ENCODE measurements around the gene SLC7A5.
"Not testable (repeated sequence)": the region's sequence is repeated elsewhere in the genome, so short reads cannot be mapped to it uniquely, and the experiment has no call there.

The SLC7A5 gene

GRCh38 chr16:87812200-87812656 is 57.1 kb downstream of the SLC7A5 start:
- H3K4me3 ChIP-seq (replicated peaks; ENCODE audit: low read depth, low read length), result no peak overlapping the region

GRCh38 chr16:87811454-87811853 is 57.9 kb downstream of the SLC7A5 start:
- DNase-seq (ENCODE audit: low read depth); H3K4me3 ChIP-seq (replicated peaks; ENCODE audit: low read depth, low read length): not testable (repeated sequence)

More at GRCh38 chr16:87812200-87812656, 57.1 kb downstream of the SLC7A5 start:
- TF ChIP-seq CTCF (IDR thresholded peaks at IDR 0.05; ENCODE audit: low read length, missing control alignments), result no peak
- DNase-seq (ENCODE audit: low read depth), result no peak

- DNase-seq (ENCODE audit: low read depth), result peak; percentile 19
- TF ChIP-seq CTCF (IDR thresholded peaks at IDR 0.05; ENCODE audit: low read length, missing control alignments), result no peak
- no peak overlapping the region for H3K4me3 ChIP-seq (replicated peaks; ENCODE audit: low read depth, low read length)
These were observed 60.0 kb downstream of the SLC7A5 start for GRCh38 chr16:87809150-87809902.

GRCh38 chr16:87808108-87808507 is 61.2 kb downstream of the SLC7A5 start:
- no peak overlapping the region for H3K4me3 ChIP-seq (replicated peaks; ENCODE audit: low read depth, low read length)
- DNase-seq (ENCODE audit: low read depth), result no peak
- TF ChIP-seq CTCF (IDR thresholded peaks at IDR 0.05; ENCODE audit: low read length, missing control alignments), result no peak

- no peak for TF ChIP-seq CTCF (IDR thresholded peaks at IDR 0.05; ENCODE audit: low read length, missing control alignments)
- peak overlapping the region; percentile 44 for H3K4me3 ChIP-seq (replicated peaks; ENCODE audit: low read depth, low read length)
- peak; percentile 81 for DNase-seq (ENCODE audit: low read depth)
These were observed 62.4 kb downstream of the SLC7A5 start for GRCh38 chr16:87806641-87807546.

GRCh38 chr16:87806261-87806640 is 63.1 kb downstream of the SLC7A5 start:
- no peak for DNase-seq (ENCODE audit: low read depth)
- TF ChIP-seq CTCF (IDR thresholded peaks at IDR 0.05; ENCODE audit: low read length, missing control alignments), result no peak
- peak overlapping the region; percentile 44 for H3K4me3 ChIP-seq (replicated peaks; ENCODE audit: low read depth, low read length)

- no peak overlapping the region for H3K4me3 ChIP-seq (replicated peaks; ENCODE audit: low read depth, low read length)
- TF ChIP-seq CTCF (IDR thresholded peaks at IDR 0.05; ENCODE audit: low read length, missing control alignments), result no peak
- no peak for DNase-seq (ENCODE audit: low read depth)
These were observed 65.9 kb downstream of the SLC7A5 start for GRCh38 chr16:87803385-87803784.

Measured in fibroblast of pulmonary artery (primary cell).